ENCODE results near the gene DENND5B.
"Not testable (repeated sequence)": the region's sequence is repeated elsewhere in the genome, so short reads cannot be mapped to it uniquely, and the experiment has no call there.

The DENND5B gene

GRCh38 chr12:31478425-31478824 is 112.5 kb downstream of the DENND5B start:
- DNase-seq (ENCODE audit: low read depth): no peak
- TF ChIP-seq CTCF (IDR thresholded peaks at IDR 0.05; ENCODE audit: control insufficient read depth, insufficient read depth, low read depth, low read length, missing control alignments): no peak
- no peak overlapping the region for H3K4me3 ChIP-seq (ENCODE audit: control insufficient read depth, low read depth, low read length)

GRCh38 chr12:31477687-31478086 is 113.2 kb downstream of the DENND5B start:
- no peak for DNase-seq (ENCODE audit: low read depth)
- no peak for TF ChIP-seq CTCF (IDR thresholded peaks at IDR 0.05; ENCODE audit: control insufficient read depth, insufficient read depth, low read depth, low read length, missing control alignments)
- no peak overlapping the region for H3K4me3 ChIP-seq (ENCODE audit: control insufficient read depth, low read depth, low read length)

- H3K4me3 ChIP-seq (ENCODE audit: control insufficient read depth, low read depth, low read length): no peak overlapping the region
- TF ChIP-seq CTCF (IDR thresholded peaks at IDR 0.05; ENCODE audit: control insufficient read depth, insufficient read depth, low read depth, low read length, missing control alignments): no peak
- DNase-seq (ENCODE audit: low read depth): no peak
Measured at GRCh38 chr12:31476437-31476836, 114.5 kb downstream of the DENND5B start.

- DNase-seq (ENCODE audit: low read depth); H3K4me3 ChIP-seq (ENCODE audit: control insufficient read depth, low read depth, low read length): not testable (repeated sequence)
Measured at GRCh38 chr12:31475610-31476009, 115.3 kb downstream of the DENND5B start.

- DNase-seq (ENCODE audit: low read depth): no peak
- no peak overlapping the region for H3K4me3 ChIP-seq (ENCODE audit: control insufficient read depth, low read depth, low read length)
- no peak for TF ChIP-seq CTCF (IDR thresholded peaks at IDR 0.05; ENCODE audit: control insufficient read depth, insufficient read depth, low read depth, low read length, missing control alignments)
Measured at GRCh38 chr12:31474751-31475150, 116.2 kb downstream of the DENND5B start.

- no peak for TF ChIP-seq CTCF (IDR thresholded peaks at IDR 0.05; ENCODE audit: control insufficient read depth, insufficient read depth, low read depth, low read length, missing control alignments)
- H3K4me3 ChIP-seq (ENCODE audit: control insufficient read depth, low read depth, low read length): no peak overlapping the region
- DNase-seq (ENCODE audit: low read depth): no peak
Measured at GRCh38 chr12:31471823-31472222, 119.1 kb downstream of the DENND5B start.

- no peak for DNase-seq (ENCODE audit: low read depth)
- H3K4me3 ChIP-seq (ENCODE audit: control insufficient read depth, low read depth, low read length): no peak overlapping the region
Measured at GRCh38 chr12:31471051-31471450, 119.9 kb downstream of the DENND5B start.

More at GRCh38 chr12:31471051-31471450, 119.9 kb downstream of the DENND5B start:
- no peak for TF ChIP-seq CTCF (IDR thresholded peaks at IDR 0.05; ENCODE audit: control insufficient read depth, insufficient read depth, low read depth, low read length, missing control alignments)
